Heart right ventricle (tissue), 16 donors: ENCODE measurements around the gene SMIM35. TPM values are rescaled to one million over a fixed set of nuclear protein-coding genes. Genes with fewer than 3 reads are reported as not detected.

Experiments
- ATAC-seq, 8 donors: fragments of 200-7000 bp; cut with Tn5 transposase; one replicate each; pipeline ENCODE4 v1.9.1; 2020; ENCODE audit warnings: mild to moderate bottlenecking in 8 of 8, moderate library complexity in 8 of 8, moderate number of reproducible peaks in 1 of 8
- DNase-seq, 2 donors: peaks; one replicate each; pipeline ENCODE4 v3.0.0-alpha.2; 2020
- H3K27ac ChIP-seq, 10 donors: fragments of 200-600 bp; sonication (generic) in 2 of 10; one replicate each; pipeline versions ENCODE4 v1.5.0 to v1.8.0; 2020 to 2022; ENCODE audit warnings: mild to moderate bottlenecking in 3 of 10
- H3K27me3 ChIP-seq, 7 donors: fragments of 200-600 bp; one replicate each; pipeline ENCODE4 v1.8.0; 2021 to 2022; ENCODE audit warnings: mild to moderate bottlenecking in 2 of 7
- H3K36me3 ChIP-seq, 9 donors: fragments of 200-600 bp; sonication (generic) in 1 of 9; one replicate each; pipeline versions ENCODE4 v1.5.0 to v1.8.0; 2020 to 2022; ENCODE audit warnings: mild to moderate bottlenecking in 2 of 9
- H3K4me1 ChIP-seq, 9 donors: fragments of 200-600 bp; sonication (generic) in 1 of 9; one replicate each; pipeline versions ENCODE4 v1.5.0 to v1.8.0; 2020 to 2022; ENCODE audit warnings: mild to moderate bottlenecking in 4 of 9
- H3K4me3 ChIP-seq, 10 donors: fragments of 200-600 bp; sonication (generic) in 2 of 10; one replicate each; pipeline versions ENCODE4 v1.5.0 to v1.8.0; 2020 to 2022; ENCODE audit warnings: mild to moderate bottlenecking in 7 of 10, moderate library complexity in 2 of 10
- H3K9me3 ChIP-seq, 11 donors: fragments of 200-600 bp in 10 of 11; sonication (generic) in 2 of 11; one replicate each; pipeline versions ENCODE4 v1.5.0 to v1.8.0; 2013 to 2022; ENCODE audit warnings: mild to moderate bottlenecking in 2 of 11, control low read depth in 1 of 11, moderate library complexity in 1 of 11
- CTCF ChIP-seq, 9 donors: fragments of 200-600 bp; sonication (generic) in 2 of 9; IDR thresholded peaks; one replicate each; pipeline versions ENCODE4 v1.5.0 to v1.8.0; 2021 to 2022; ENCODE audit warnings: antibody characterized with exemption in 9 of 9, mild to moderate bottlenecking in 5 of 9, moderate library complexity in 1 of 9
- WGBS, 2 donors: extraction: QIAGEN DNeasy Blood & Tissue Kit; methylation state at CpG; one replicate each; pipeline ENCODE4 v1.1.7; 2013; ENCODE audit warnings: inconsistent platforms in 1 of 2; 5-methylcytosine and 5-hydroxymethylcytosine counted together
- intact Hi-C, 10 donors: fragments of 100-400 bp; cut with DNase I; formaldehyde crosslinking; loops; one replicate each; pipeline versions ENCODE4 v1.11.1 to v1.14.2; 2022
- polyA plus RNA-seq, 2 donors: library from polyadenylated mRNA; stranded (reverse); fragments of 200-250 nt; gene quantifications; one replicate each; pipeline ENCODE4 v1.2.3, GENCODE V29; 2013
- total RNA-seq, 10 donors: library from RNA; stranded (reverse); fragmentation: NEBNext Ultra II Directional in 3 of 10; extraction: Animal tissue kit (Norgen Biotek cat#: 25700) in 3 of 10; gene quantifications; one replicate each; pipeline versions ENCODE4 v1.2.1 to v1.2.4, GENCODE V29; 2021 to 2023
- donor health status: Arrhythmogenic right ventricular cardiomyopathy.
- donor health status: ischemic (EF 13 %, LVEDD 7.1; RV severe dilation, severe dysfunction).
- donor health status: healthy with polysubstance abuse.
- donor health status: DM: no; HTN: yes; CAD: no.
- donor health status: DM: no; HTN: no; CAD: no.
- donor health status: ischemic (EF 25% LVEDD 6.9; RV normal size, moderate dysfunction).
- donor health status: ischemic (EF 25% LVEDD 5.7; RV mildly dilated, moderate dysfunction).
- donor health status: healthy.
- donor health status: DM: yes; HTN: yes; CAD: no.
- donor health status: Ischemic cardiomyopathy.
- donor health status: ischemic (EF 35%, LVEDD 5.7; RV mildly dilated, moderate dysfunction).
- donor health status: nonischemic (EF 11% LVEDD 7.7; RV severe dilation, severe dysfunction).
- donor health status: DM: yes; HTN: yes; CAD: no.
- donor health status: PGD.
- donor health status: ischemic (EF 29% LVEDD 5.4; RV normal size, mild dysfunction).
- donor health status: nonischemic (EF 23%, LVEDD 6.1; RV moderate dilation, normal function).

SMIM35 gene
- total and polyA plus RNA-seq, 12 donors = not detected

GRCh38 chr11:117962826-117963225 is 123.9 kb downstream of the SMIM35 start:
- Histone ChIP-seq H3K27me3 (peaks cover 0 to 3% (median 0%) of the 10 kb centered on the region in 7 donors), H3K4me3 (no peak overlapping the region), H3K36me3 (no peaks in the 10 kb centered on the region), H3K4me1 (peaks cover 0 to 16% (median 0%) of the 10 kb centered on the region in 9 donors), H3K27ac (no peak overlapping the region), H3K9me3 (peaks cover 0 to 10% (median 0%) of the 10 kb centered on the region in 11 donors)
- WGBS, 2 donors = 96 to 98% methylated on average over 3 of the region's 3 CpGs
- intact Hi-C loops = no loop called here
- DNase-seq (no peak), ATAC-seq (no peak)
- TF ChIP-seq CTCF (IDR thresholded peaks at IDR 0.05) = no peak

- intact Hi-C loops = no loop called here
- no peak overlapping the region for H3K27ac ChIP-seq
- no peak for TF ChIP-seq CTCF (IDR thresholded peaks at IDR 0.05)
- peaks cover 0 to 3% (median 0%) of the 10 kb centered on the region in 7 donors for H3K27me3 ChIP-seq
- 84 to 85% methylated on average over 10 of the region's 10 CpGs for WGBS, 2 donors
- peaks cover 0 to 16% (median 0%) of the 10 kb centered on the region in 9 donors for H3K4me1 ChIP-seq
- H3K4me3 ChIP-seq = no peak overlapping the region
- ATAC-seq = no peak
- peaks cover 0 to 14% (median 0%) of the 10 kb centered on the region in 11 donors for H3K9me3 ChIP-seq
- no peaks in the 10 kb centered on the region for H3K36me3 ChIP-seq
- DNase-seq = no peak
Measured at GRCh38 chr11:117961896-117962295, 124.9 kb downstream of the SMIM35 start.

GRCh38 chr11:117960406-117960805 is 126.4 kb downstream of the SMIM35 start:
- H3K9me3 ChIP-seq = peaks cover 0 to 15% (median 0%) of the 10 kb centered on the region in 11 donors
- H3K4me1 ChIP-seq = peaks cover 0 to 16% (median 0%) of the 10 kb centered on the region in 9 donors
- no peaks in the 10 kb centered on the region for H3K36me3 ChIP-seq
- no peak for TF ChIP-seq CTCF (IDR thresholded peaks at IDR 0.05)
- H3K27ac ChIP-seq = peak overlapping the region in 1 of 10 donors; percentile 80
- 71 to 75% methylated on average over 1 of the region's 1 CpG for WGBS, 2 donors
- ATAC-seq (no peak), DNase-seq (no peak)
- peaks cover 0 to 4% (median 0%) of the 10 kb centered on the region in 7 donors for H3K27me3 ChIP-seq
- intact Hi-C loops = no loop called here
- H3K4me3 ChIP-seq = no peak overlapping the region

GRCh38 chr11:117959438-117960149 is 127.2 kb downstream of the SMIM35 start:
- 46 to 76% methylated on average over 1 of the region's 1 CpG for WGBS, 2 donors
- no peak for DNase-seq
- H3K27me3 ChIP-seq = peaks cover 0 to 4% (median 0%) of the 10 kb centered on the region in 7 donors
- H3K4me1 ChIP-seq = peaks cover 0 to 16% (median 0%) of the 10 kb centered on the region in 9 donors
- no peaks in the 10 kb centered on the region for H3K36me3 ChIP-seq
- peaks cover 0 to 15% (median 0%) of the 10 kb centered on the region in 11 donors for H3K9me3 ChIP-seq
- peak in 3 of 8 donors; percentile 29 to 35 (median 34) for ATAC-seq
- peak overlapping the region in 2 of 10 donors; percentile 22 to 80 for H3K27ac ChIP-seq
- H3K4me3 ChIP-seq = no peak overlapping the region
- TF ChIP-seq CTCF (IDR thresholded peaks at IDR 0.05) = no peak
- intact Hi-C loops = loop anchor here in 2 of 10 donors (10.0 kb wide), 2 partner anchors 85 to 95 kb away; no protein-coding TSS in a partner anchor
